HG03045 (cell line): ENCODE measurements around the gene CD177.
"Not testable (repeated sequence)": the region's sequence is repeated elsewhere in the genome, so short reads cannot be mapped to it uniquely, and the experiment has no call there.

Source experiments
- ATAC-seq: cut with Tn5 transposase; IDR thresholded peaks from one replicate; pipeline ENCODE4 v1.9.1; 2021; ENCODE audit warnings: mild to moderate bottlenecking, moderate library complexity; ENCODE audit not compliant: unreplicated experiment

Gene CD177

GRCh38 chr19:43331435-43332010 lies 22.0 kb upstream of the CD177 start:
- no peak for ATAC-seq

DNA sequence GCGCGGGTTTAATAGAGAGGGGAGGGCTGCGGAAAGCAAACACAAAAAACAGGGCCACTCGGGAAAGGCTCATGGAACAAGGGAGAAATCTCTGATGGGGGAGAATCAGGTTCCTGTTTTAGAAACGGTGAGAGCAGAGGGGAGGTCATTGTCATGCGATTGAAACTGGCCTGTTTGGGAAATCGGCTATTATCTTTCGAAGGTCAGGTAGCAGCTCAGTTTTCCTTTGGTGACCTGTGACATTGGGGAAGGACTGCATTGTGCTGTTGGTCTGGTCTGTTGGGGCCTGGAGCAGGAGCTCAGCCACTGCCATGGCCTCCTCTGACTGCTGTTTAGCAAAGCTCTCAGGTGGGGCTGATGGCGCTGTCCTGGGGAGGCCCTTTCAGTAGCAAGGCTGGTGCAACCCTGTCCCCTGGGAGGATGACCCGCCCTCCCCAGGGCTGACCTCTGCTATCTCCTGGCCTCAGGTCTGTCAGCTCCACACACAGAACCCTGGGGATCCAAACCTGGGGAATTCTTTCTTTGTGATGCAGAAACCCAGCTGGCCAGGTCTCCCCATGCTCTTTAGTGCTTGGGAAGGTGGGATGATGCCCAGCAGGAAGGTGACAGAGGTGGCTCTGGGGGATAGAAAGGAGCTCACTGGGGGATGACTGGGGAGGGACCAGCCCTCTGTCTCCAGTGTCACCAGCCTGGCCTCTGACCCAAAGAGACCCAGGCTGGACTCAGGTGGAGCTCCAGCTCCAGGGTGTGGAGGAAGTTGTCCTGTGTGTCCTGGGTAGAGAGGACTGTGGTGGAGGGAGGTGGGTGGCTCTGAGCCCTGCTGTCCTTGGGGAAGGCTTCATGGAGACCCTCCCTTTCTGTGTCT lies 21.2 kb upstream of the CD177 start:
- ATAC-seq, result no peak

GRCh38 chr19:43336508-43336907 lies 17.0 kb upstream of the CD177 start:
- ATAC-seq, result not testable (repeated sequence)

DNA sequence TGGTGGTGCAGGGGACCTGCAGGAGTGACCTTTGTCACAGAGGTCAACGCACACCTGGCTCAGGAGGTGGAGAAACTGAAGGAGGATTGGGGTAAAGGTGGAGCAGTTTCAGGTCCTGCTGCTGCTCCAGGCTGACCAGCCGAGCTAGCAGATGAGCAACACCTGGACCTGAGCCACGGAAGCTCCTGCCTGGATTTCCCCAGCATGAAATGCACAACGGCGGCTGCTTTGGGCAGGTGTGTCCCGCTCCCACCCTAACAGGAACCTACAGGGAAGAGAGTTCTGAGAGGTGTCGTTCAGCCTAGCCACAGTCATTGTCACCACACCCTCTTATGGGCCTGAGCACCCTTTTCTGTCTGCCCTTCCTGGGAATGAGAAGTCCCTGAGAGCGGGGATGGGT lies 15.7 kb upstream of the CD177 start:
- no peak for ATAC-seq

DNA sequence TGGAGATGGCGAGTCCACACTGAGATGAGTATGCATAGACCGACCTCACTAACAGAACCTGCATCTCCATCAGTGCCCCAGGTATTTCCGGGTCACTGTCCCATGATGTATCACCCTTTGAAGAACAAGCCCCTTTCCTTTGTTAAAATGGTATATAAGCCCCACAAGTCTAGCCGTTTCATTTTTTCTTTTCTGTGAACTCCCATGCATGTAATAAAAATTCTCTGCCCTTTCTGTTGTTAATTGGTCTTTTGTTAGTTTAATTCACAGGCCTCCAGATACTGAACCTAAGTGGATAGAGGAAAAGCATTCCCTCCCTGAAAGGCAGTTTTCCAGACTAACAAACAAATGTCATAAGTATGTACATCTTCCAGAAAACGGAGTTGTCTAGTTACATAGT lies 15.0 kb upstream of the CD177 start:
- ATAC-seq, result no peak

- not testable (repeated sequence) for ATAC-seq
Observed at GRCh38 chr19:43339243-43339930, 14.1 kb upstream of the CD177 start.

GRCh38 chr19:43340101-43340500 lies 13.4 kb upstream of the CD177 start:
- ATAC-seq, result not testable (repeated sequence)

DNA sequence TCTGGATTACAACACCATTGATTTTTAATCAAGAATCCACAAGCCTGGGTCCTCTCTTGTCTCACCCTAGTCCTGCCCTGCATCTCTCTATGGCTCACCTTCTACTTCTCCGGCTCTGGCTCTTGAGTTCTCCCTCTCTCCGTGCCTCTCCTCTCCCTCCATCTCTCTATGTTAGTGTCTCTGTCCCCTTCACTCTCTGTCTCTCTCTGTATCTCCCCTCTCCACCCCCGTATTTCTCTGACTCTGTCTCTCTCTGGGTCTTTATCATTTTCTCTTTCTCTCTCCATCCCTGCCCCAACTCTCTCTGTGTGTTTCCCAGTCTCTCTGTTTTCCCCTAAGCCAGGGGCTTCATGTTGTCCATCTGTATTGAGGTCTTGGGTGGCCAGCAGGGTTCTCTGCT lies 12.4 kb upstream of the CD177 start:
- not testable (repeated sequence) for ATAC-seq

- not testable (repeated sequence) for ATAC-seq
Observed at GRCh38 chr19:43342104-43342503, 11.4 kb upstream of the CD177 start.

- not testable (repeated sequence) for ATAC-seq
Observed at GRCh38 chr19:43344347-43344925, 9.1 kb upstream of the CD177 start.

GRCh38 chr19:43349813-43350212 lies 3.7 kb upstream of the CD177 start:
- ATAC-seq, result not testable (repeated sequence)

DNA sequence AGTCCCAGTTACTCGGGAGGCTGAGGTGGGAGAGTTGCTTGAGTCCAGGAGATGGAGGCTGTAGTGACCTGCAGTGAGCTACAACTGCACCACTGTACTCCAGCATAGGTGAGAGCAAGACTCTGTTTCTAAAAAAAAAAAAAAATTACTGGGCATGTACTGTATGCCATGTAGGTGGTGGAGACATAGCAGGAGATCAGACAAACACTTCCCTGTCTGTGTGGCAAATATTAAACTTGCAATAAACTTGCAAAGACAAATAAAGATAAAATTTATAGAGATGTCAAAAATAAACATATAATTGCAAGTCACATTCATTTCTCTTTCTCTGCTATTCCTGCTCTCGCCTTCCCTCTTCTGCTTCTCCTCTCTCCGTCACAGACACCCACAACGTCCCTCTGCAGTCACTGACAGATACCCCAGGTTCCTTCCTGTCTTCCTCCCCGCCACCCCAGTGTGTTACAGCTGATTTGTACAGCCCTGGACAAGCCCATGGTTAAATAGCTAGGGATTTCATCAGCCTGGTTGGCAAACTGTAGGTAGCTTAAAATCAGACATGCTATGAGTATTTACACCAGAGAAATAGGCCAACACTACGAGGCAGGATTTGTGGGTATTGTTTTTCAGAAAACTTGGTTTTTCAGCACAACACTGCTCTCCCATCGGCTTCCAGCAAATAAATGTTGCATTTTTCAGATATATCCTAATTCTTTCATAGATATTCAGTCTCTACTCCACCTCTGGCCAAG lies 1.3 kb upstream of the CD177 start:
- ATAC-seq, result no peak

GRCh38 chr19:43354305-43354627 lies 780 bp downstream of the CD177 start:
- no peak for ATAC-seq

DNA sequence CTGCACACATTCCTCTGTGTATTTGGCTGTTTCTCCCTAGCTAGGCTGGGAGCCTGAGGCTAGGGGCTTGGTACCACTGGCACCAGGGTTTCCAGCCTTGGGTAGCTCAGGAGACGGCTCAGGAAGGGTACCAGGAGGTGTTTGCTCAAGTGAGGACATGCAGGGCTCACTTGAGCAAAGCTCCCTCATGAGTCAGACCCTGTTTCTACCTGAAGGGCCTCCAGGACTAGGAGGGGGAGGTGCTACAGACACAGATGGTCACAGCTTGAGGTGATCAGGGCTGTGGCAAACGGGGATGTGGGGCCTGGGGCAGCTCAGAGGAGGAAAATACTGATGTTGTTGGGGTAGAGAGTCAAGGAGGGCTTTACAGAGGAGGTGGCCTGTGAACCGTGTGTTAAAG lies 3.3 kb downstream of the CD177 start:
- ATAC-seq, result not testable (repeated sequence)

GRCh38 chr19:43362179-43362578 lies 8.7 kb downstream of the CD177 start:
- ATAC-seq, result no peak

DNA sequence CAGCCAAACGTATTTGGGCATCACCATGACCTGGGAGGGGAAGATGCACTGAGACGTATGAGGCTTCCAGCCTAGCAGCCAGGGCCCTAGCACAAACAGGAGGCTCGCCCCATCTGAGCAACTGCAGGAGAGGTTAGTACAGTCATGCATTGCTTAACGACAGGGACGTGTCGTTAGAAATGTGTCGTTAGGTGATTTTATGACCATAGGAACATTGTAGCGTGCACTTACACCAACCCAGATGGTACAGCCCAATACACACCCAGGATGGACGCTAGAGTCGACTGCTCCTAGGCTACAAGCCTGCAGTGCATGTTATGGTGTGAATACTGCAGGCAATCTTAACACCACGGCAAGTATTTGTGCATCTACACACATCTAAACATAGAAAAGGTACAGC lies 9.3 kb downstream of the CD177 start:
- no peak for ATAC-seq

DNA sequence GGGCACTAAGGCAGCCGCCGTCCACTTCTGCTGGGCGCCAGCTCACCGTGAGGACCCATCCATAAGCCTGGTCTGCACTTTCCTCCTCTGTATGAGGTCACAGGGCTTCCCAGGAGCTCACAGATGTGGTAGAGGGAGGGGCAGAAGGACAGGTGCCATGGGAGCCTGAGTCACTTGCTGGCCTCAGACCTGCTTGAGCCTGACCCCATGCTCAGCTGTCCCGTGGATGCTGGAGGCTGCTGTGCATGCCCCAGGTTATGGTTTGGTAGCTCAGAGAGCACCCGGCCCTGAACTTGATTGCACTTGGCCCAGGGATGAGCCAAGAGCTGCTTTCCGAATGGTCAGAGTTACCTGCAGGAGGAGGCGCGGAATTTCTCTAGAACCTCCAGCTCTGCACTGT lies 12.2 kb downstream of the CD177 start:
- not testable (repeated sequence) for ATAC-seq

DNA sequence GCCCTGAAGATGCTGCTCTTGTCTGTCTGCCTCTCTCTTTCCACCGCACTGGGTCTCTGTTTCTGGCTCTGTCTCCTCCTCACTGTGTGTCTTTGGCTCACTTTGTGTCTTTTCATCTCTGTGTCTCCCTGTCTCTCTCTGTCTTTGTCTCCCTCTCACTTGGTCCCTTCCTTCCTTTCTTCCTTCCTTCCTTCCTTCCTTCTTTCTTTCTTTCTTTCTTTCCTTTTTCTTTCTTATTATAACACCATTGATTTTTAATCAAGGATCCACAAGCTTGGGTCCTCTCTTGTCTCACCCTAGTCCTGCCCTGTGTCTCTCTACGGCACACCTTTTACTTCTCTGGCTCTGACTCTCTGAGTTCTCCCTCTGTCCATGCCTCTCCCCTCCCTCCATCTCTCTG lies 14.3 kb downstream of the CD177 start:
- no peak for ATAC-seq

DNA sequence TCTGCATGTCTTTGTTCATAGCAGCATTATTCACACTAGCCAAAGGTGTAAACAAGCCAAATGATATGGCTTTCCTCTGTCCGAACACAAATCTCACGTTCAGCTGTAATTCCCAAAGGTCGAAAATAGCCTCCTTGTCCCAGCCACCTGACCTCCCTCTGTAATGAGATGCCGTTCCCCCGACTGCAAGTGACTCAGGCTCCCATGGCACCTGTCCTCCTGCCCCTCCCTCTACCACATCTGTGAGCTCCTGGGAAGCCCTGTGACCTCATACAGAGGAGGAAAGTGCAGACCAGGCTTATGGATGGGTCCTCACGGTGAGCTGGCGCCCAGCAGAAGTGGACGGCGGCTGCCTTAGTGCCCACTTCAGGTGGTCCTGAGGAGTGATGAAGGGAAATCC lies 15.4 kb downstream of the CD177 start:
- ATAC-seq, result not testable (repeated sequence)

GRCh38 chr19:43371909-43372308 lies 18.4 kb downstream of the CD177 start:
- ATAC-seq, result no peak

- ATAC-seq, result no peak
Observed at GRCh38 chr19:43372462-43372861, 19.0 kb downstream of the CD177 start.
